Measurements from ENCODE around the gene RHOT2.
"Not testable (repeated sequence)": the region's sequence is repeated elsewhere in the genome, so short reads cannot be mapped to it uniquely, and the experiment has no call there.

Gene RHOT2

DNA sequence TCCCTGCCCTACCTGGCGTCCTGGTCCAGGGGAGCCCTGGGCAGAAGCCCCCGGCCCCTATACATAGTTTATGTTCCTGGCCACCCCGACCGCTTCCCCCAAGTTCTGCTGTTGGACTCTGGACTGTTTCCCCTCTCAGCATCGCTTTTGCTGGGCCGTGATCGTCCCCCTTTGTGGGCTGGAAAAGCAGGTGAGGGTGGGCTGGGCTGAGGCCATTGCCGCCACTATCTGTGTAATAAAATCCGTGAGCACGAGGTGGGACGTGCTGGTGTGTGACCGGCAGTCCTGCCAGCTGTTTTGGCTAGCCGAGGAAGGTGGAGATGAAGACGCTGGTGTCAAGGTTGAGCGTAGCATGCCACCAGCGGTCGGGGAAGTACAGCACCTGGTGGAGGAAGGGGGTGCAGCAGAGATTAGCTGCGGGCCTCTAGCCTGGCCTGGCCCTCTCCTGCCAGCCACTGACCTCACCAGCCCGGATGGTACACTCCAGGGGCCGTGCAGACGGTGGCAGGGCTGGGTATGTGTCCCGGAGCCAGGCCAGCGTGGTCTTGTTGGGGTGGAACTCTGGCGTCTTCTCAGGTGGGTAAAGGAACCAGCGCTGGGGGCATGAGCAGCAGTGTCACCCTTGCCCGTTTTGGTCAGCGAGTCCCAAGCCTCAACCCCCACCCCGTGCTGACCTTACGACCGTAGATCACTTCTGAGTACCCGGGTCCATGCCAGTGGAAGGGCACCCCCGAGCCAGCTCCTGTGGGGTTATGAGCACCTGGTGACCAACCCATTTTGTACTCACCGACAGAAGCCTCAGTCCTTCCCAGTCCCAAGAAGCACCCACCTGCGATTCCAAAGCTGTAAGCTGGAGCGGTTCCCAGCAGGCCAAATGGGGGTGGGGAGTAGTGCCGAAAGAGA, 14.8 kb downstream of the RHOT2 start:
- no peak for DNase-seq

DNA sequence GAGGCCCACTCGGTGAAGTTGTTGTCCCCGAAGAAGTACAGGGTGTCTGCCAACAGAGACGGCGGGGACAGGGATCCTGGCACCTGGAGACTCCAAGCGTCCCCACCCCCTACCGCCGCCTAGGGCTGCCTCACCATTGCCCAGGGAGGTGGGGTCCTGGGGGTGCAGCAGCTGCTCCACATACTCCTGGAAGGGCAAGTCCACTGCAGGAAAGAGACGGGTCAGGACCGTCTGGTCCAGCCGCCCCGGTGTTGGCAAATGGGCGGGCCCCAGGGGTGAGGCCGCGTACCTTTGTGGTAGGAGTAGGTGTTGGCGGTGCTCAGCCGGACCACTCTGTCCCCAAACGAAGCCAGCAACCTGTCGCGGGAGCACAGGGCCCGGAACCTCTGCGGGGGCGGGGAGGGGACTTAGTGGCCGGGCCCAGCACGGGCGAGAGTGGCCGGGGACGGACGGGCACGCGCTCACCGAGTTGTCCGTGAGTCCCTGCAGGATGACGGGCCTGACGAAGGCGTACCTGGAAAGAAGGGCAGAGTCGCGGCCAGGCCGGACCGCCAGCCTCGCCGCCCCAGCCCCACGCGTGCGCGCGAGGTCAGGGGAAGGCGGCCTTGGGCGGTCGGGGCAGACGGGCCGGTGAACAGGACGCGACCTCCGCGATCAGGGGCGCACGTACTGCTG, 15.6 kb downstream of the RHOT2 start:
- no peak for DNase-seq

DNA sequence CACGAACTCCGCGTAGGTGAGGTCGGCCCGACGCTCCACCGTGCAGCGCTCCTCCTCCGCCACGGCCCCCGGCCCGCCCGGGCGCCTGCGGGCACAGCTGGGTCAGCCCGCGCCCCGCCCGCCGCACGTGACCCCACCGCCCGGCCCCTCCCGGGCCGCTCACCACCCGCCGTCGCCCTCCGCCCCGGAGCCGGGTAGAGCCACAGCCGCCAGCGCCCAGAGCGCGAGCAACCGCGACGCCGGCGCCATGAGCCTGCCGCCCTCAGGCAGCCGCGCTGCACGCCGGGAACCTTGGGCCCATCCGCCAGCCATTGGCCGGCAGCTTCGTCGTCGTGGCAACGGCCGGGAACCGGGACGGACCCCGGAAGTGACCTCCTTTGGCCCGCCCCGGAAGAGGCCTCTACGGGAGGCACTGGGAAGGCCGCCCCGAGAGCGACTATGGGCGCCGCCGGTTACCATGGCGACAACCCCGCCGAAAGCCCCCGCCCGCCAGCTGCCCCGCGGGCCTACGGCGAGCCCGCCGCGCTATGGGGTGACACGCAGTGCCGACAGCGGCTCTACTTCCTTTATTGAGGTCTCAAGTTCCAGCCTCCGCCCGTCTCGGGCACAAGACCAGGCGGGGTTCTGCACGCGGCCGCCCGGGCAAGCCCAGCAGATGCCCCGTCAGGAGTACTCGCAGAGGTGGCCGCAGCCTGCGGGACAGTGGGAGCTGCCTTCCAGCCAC, 16.3 kb downstream of the RHOT2 start, which contains the start of gene JMJD8:
TSS of gene JMJD8 (minus strand) at position 264 of the 724 bp plus-strand sequence. CDS start at position 249, 15 bp downstream.
- peak; percentile 98 for DNase-seq

DNA sequence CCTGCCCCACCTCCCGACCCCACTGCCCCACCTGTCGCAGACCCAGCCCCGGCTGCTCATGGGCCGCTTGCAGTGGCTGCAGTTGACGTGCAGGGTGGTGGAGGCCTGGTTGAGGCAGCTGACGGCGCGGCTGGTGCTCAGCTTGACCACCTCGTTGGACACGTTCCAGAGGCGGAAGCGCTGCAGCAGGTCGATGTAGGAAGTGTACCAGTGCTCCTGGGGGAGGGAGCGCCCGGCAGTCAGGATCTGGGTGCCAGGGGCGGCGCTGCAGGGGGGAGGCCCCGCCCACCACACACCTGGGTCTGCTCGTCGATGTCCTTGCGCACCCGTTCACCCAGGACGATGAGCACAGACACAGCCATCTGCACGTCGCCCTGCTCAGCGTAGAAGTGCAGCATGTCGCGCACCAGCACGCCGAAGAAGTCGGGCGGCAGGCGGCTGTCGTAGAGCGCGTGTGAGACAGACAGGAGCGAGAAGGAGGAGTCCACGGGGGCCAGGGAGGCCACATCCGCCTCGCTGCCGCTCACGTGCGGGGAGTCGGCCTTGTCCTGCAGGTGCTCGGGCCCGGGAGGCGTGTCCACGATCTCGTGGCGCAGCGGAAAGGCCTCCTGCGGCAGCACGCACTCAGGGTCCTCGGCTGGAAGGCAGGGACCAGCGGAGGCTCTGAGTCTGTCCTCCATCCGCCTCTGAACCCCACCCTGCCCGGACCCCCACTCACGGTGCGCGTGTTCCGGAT, 17.2 kb downstream of the RHOT2 start:
- no peak for DNase-seq

DNA sequence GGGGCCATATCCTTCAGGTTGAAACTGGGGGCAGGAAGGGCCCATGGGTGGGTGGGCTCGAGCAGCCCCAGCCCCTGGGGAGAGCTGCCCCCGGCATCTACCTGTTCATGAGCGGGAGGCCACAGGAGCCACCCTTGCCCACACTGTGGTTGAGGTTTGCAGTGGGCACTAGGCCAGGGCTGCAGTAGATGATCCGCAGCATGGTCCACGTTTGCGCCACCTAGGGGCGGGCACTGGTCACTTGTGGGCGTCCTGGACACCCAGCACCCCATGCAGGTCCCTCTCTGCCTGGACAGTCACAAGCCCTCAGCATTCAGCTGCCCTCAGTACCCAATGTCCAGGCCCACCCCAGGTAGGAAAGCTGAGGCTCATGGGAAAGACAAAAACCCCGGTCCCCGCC, 18.0 kb downstream of the RHOT2 start:
- no peak for DNase-seq

DNA sequence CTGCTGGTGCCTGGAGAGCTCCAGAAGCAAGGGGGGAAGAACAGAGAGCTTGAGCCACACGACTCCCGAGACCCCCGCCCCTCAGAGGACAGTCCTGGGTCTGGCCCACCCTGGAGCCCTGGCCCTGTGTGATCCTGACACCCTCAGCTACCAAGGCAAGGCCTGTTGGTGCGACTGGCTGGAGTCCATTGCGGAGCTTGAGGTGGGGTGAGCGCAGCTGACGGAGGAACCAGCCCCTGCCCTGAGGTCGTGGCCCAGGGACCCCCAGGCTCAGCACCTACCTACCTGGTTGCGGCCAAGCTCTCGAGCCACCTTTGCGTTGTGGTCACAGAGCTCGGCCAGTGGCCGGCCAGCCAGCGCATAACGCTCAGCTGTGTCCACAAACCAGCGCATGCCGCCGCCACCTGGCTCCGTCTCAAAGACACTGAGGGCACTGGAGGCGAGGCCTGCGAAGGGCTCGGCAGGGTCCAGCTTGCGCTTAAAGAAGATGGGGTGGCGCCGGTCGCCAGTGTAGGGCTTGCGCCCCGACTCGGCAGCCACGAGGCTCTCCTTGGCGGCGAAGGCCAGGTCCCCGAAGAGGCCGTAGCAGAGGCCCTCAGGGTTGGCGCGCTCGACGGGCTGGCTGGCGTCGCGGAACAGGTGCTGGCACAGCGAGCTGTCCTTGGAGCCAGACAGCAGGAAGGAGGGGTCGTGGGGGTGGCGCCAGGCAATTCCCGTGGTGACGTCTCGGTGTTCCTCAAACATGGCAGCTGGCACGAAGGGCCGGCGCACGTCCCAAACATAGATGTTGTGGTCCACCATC, 18.7 kb downstream of the RHOT2 start:
- DNase-seq = no peak

DNA sequence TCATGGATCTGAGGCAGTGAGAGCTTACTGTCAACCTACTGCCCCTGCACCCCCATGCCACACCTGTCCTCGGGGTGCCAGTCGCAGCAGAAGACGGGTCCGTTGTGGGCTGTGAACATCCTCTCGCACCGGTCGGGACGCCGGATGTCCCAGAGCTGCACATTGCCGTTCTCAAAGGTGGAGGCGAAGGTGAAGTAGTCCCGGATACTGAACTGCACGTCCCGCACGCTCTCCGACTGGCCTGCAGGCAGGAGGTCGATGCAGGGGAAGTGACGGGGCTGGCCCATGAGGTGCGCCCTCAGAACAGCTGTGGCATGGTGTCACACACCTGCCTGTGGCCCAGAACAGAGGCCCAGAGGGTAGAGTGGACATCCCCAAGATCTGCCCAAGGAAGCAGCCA, 19.6 kb downstream of the RHOT2 start:
- no peak for DNase-seq

DNA sequence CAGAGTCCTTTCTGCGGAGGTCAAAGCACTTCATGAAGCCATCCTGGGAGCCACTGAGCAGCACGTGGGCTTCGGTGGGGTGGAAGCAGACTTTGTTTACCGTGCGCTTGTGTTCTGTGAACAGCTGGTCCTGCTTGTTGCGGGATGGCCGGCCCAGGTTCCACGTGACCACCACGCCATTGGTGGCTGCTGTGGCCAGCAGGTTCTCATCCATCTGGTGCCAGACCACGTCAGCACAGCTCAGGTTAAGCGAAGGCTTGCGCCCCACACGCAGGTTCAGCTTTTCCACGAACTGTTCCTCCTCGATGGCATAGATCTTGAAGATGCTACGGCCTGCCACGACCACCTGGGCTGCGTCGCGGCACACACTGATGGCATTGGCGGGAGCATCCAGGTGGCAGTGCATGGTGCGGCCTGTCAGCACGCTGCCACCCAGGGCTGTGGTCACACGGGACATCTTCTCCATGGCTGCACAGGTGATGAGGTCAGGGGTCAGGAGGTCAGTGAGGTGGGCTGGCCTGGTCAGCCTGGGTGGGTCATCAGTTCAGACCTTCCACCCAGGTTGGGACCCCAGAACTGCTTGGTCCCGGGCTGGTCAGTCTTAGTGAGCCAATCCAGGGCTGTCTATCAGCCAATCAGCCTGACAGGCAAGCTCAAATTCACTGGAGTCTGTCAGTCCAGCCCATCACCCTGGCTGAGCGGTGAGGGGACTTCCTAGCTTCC, 21.4 kb downstream of the RHOT2 start:
- DNase-seq = no peak

DNA sequence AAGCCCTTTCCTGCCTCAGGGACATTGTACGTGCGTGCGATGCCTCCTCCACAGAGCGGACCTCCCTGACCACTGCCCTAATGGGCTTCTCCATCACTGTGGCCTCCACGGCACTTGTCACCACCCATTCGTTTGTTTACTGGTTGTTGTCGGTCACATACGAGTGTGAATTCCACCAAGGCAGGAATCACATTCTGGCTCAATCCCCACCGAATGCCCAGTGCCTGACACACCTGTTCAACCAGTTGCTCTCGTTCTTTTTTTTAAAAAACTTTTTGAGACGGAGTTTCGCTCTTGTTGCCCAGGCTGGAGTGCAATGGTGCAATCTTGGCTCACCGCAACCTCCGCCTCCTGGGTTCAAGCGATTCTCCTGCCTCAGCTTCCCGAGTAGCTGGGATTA, 23.3 kb downstream of the RHOT2 start:
- DNase-seq = not testable (repeated sequence)

DNA sequence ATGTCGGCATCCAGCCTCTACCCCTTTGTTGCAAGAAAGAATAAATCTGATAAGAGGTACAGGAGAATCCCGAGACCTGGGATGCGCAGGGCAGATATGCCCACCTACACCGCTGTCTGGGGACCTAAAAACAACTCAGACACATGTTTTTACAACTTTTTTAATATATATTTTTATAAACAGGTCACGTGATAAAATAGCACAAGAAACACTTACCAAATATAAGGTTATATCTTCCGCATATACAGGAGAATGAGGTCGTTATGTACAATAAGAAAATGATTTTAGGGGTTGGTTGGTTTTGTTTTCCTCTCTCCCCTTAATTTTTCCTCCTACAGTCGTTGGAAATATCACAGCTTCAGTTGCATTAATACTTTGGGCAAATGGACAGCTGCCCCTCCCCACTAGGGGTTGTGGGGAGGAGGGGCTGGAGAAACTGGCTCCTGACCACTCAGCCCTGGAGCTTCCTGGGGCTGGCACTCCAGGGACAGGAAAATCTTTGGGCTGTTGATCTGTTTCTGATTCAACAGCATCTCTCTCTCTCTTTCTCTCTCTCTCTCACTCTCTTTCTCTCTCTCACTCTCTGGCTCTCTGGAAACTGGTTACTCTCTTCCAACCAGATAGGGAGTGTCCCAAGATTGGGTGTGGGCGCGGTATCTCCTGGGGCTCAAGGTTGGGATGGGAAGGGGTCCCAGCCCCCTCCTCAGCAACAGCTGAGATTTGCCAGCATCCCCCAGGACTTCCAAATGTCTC, 24.6 kb downstream of the RHOT2 start:
- DNase-seq = no peak

DNA sequence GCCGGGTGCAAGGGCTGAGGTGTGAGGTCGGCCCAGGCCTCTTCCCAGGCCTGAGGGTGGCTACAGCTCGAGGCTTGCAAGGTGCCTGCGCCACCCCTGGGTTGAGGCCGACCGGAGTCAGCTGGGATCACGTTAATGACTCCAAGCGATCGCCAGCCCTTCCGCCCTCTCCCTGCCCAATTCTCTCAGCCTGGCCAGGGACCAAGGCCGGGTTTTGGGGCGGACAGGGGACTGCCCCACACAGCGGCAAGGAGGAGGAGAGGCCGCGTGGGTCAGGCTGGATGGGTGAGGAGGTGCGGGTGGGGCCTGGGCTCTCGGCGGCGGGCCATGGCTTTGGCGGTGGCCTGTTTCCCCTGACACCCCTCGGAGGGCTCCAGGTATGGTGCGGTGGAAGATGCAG, 25.4 kb downstream of the RHOT2 start:
- DNase-seq = no peak

DNA sequence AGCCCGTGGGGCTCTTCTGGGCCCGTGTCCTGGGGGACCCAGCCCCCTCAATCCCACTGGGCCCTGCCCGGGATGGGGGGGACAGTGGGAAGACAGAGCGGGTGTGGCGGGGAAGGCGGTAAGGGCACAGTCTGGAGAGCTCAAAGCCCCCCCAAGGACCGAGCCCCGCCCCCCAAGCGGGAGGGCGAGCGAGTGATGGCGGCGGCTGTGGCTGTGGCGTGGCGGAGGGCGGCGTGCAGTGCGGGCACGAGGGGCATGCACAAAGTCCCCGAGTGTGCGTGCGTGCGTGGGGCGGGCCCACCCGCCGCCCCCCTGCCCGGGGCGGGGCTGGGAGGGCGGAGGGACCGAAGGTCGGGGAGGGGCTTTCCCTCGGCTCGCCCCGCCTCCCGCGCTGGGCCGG, 25.8 kb downstream of the RHOT2 start:
- peak; percentile 31 for DNase-seq

DNA sequence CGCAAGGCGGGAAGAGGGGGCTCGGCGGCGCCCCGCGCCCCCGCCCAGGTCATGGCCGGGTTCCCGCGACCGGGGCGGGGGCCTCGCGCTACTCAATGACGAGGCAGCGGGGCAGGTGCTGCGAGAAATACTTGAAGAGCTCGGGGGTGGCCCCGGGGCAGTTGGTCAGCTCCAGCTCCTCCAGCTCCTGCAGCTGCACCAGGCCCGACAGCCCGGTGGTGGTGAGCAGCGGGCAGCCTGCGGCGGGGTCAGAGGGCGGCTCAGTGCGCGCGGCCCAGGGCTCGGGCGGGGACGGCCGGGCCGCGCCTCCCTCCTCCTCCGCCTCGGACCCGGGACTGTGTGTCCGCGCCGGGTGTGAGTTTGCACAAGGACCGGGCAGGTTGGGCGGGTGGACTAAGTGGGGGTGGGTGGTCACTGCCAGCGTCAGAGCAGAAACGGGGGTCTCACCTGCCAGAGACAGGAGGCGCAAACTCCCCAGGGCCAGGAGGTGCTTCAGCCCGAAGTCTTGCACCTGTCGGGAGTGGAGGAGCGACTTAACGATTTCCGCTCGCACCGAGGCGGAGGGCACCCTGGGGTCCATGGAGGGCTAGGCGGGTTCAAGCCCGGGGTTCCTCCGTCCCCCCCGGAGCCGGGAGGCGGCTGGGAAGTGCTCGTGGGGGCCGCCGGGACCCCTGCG, 26.4 kb downstream of the RHOT2 start:
- no peak for DNase-seq

DNA sequence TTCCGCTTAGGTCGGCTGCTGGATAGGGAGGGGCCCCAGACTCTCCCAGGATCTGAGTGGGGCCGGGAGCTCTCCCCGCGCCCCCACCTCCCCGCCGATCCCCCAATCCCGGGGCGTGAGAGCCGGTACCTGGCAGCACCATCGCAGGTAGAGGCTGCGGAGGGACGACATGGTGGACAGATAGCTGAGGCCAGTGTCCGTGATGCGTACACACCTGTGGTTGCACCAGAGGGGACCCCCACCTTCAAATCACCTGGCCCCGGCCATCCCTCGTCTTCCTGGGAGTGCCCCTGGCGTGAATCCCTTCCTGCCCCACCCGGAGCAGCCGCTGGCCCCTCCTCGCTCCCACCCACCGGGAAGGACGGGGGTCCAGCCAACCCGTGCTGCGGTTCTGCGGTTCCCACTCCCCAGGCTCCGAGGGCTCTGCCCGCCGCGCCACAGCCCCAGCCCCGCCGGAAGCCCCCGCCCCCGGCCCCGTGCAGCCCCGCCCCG, 27.0 kb downstream of the RHOT2 start:
- no peak for DNase-seq

DNA sequence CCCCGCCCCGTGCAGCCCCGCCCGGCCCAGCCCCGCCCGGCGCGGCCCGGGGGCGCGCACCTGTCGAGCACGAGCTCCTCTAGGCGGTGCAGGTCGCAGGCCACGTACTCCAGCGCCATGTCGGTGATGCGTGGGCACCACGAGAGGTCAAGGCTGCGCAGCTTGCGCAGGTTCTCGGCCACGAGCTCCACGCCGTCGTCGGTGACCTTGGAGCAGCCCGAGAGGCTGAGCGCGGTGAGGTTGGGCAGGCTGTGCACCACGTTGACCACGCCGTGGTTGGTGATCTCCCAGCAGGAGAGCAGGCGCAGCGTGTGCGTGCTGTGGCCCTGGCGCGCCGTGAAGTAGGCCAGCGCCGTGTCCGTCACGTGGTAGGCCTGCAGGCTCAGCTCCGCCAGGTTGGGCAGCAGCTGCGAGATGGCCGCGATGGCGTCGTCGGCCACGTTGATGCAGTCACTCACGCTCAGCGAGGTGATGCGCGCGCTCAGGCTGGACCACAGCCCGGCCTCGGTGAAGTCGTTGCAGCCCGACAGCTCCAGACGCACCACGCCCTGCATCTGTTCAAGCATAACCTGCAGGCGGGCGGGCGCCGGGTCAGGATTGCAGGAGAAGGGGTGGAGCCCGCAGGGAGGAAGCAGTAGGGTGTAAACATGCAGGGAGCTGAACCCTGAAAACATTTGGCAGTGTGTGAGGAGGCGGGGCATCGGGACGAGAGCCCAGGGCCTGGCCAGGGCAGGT, 27.6 kb downstream of the RHOT2 start:
- peak; percentile 50 for DNase-seq

DNA sequence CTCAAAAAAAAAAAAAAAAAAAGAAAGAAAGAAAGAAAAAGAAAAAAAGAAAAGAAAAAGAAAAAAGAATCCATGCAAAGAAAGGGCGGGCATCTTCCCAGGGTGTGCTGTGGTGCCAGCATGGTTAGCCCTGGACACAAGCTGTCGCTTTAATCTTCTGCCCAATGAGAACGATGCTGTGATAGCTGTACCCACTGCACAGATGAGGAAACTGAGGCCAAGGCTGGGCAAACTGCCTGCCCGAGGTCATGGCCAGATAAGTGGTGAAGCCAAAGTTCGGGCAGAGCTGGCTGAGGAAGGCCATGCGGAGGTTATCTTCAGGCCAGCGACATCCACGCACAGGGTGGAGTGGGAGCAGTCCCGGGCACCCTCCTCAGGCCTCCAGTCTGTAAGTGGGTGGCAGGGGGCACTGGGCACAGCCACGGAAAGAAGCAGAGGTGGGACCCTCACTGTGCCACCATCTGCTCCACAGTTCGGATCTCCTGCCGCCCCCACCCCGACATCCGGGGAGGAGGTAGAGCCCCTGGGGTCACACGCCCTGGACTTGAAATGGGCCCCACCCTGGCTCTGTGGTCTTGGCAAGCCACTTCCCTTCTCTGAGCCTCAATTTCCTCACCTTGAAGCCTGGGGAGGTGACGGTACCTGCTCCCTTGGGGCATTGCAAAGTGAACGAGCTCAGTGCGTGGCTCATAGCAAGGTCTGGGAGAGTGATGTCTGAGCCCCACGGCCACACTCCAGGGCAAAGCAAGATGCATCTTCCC, 31.2 kb downstream of the RHOT2 start:
- DNase-seq = no peak

DNA sequence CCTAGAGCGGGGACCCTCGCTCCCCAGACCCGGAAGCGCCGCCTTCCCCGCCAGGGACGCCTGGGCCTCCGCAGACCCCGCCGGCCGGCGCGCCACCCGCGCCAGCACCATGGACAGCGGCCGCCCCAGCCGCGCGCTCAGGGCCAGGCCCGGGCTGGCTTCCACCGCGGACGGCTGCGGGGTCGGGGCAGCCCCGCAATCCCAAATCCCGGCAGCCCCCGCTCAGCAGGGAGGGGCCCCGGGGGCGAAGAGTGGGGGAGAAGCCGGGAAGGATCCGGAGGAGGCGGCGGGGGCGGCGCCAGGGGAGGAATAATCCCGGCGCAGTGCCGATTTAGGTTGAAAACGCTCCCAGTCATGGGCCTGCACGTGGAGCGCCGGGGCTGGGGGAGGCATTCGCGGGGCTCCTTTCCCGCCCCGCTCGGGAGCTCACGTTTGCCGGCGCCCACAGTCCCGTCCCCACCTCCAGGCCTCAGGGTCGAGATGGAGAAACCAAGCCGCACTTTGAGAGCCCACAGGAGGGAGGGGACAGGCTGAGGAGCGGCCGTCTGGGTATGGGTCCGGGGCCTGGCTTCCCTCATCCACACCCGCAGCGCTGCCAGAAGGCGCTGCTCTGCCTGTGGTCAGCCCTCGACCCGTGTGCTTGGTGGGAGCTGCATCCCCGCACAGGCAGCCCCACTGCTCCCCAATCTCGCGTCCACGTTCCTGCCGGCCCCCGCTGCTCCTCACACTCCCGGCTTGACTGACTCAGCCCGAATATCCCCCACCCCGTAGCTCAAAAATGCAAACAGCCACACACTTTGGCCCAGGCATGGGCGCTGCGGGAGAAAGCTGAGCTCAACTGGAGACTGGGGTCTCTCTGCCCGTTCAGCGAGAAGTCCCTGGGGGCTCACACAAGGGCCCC, 33.0 kb downstream of the RHOT2 start:
- peak; percentile 12 for DNase-seq
